ENCODE data around the gene ASCL3. TPM values are rescaled to one million over a fixed set of nuclear protein-coding genes. Genes with fewer than 3 reads are reported as not detected.
A peak's percentile ranks its signal among the peaks of the same experiment; 100 is the strongest.

ASCL3 gene
- total RNA-seq, 1 experiment from 2014 or later: not detected

- intact Hi-C loops (cut with micrococcal nuclease; ENCODE audit: unreplicated experiment): no loop called here
- BruUV-seq (replicated peaks): no TSS peak
- Mint-ChIP-seq H3K4me3 (ENCODE audit: low read depth, unreplicated experiment) (no peak overlapping the region), H3K36me3 (ENCODE audit: insufficient read depth, unreplicated experiment) (no peaks in the 10 kb centered on the region), H3K27ac (ENCODE audit: unreplicated experiment) (no peak overlapping the region), H3K9me3 (ENCODE audit: low read depth, unreplicated experiment) (no peaks in the 10 kb centered on the region), H3K4me1 (ENCODE audit: low read depth, unreplicated experiment) (no peaks in the 10 kb centered on the region), H3K27me3 (ENCODE audit: unreplicated experiment) (no peaks in the 10 kb centered on the region)
- DNase-seq: no peak
- CTCF ChIA-PET: no interaction called here
- TF ChIP-seq, protein P1, sequence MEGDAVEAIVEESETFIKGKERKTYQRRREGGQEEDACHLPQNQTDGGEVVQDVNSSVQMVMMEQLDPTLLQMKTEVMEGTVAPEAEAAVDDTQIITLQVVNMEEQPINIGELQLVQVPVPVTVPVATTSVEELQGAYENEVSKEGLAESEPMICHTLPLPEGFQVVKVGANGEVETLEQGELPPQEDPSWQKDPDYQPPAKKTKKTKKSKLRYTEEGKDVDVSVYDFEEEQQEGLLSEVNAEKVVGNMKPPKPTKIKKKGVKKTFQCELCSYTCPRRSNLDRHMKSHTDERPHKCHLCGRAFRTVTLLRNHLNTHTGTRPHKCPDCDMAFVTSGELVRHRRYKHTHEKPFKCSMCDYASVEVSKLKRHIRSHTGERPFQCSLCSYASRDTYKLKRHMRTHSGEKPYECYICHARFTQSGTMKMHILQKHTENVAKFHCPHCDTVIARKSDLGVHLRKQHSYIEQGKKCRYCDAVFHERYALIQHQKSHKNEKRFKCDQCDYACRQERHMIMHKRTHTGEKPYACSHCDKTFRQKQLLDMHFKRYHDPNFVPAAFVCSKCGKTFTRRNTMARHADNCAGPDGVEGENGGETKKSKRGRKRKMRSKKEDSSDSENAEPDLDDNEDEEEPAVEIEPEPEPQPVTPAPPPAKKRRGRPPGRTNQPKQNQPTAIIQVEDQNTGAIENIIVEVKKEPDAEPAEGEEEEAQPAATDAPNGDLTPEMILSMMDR (IDR thresholded peaks at IDR 0.05; ENCODE audit: unreplicated experiment): no peak
Observed at GRCh38 chr11:8971924-8972316, 29.1 kb upstream of the ASCL3 start.

DNA sequence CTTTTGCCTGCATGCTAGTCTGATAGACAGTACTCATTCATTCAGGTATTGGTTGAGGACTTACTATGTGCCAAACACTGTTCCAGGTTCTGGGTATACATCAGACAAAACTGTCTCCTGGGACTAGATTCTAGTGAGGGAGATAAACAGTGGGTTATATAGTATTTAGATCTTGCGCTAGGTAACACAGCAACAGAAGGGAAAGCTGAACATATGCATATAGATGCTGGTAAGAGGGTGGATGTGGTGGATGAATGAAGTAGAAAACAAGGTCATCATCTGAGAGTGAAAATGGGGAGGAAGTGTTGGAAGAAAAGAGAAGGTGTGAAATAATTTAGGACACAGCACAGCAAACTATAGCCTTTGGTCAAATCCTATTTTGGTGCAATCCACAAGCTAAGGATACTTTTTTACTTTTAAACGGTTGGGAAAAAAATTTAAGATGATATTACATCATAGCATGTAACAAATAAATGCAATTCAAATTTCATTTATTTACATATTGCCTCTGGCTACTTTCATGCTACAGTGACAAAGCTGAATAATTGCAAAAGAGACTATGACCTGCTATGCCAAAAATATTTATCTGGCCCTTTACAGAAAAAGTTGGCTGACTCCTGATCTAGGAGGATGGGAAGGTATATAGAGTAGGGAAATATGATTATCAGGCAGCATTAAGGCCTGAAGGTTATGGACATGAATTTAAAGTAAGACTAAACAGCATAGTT lies 28.5 kb upstream of the ASCL3 start:
- TF ChIP-seq, protein P1 (IDR thresholded peaks at IDR 0.05; ENCODE audit: unreplicated experiment): no peak
- H3K9me3 Mint-ChIP-seq (ENCODE audit: low read depth, unreplicated experiment): no peaks in the 10 kb centered on the region
- intact Hi-C loops (cut with micrococcal nuclease; ENCODE audit: unreplicated experiment): no loop called here
- H3K36me3 Mint-ChIP-seq (ENCODE audit: insufficient read depth, unreplicated experiment): no peaks in the 10 kb centered on the region
- no peaks in the 10 kb centered on the region for H3K4me1 Mint-ChIP-seq (ENCODE audit: low read depth, unreplicated experiment)
- no TSS peak for BruUV-seq (replicated peaks)
- no peak overlapping the region for H3K27ac Mint-ChIP-seq (ENCODE audit: unreplicated experiment)
- DNase-seq: no peak
- H3K4me3 Mint-ChIP-seq (ENCODE audit: low read depth, unreplicated experiment): no peak overlapping the region
- CTCF ChIA-PET: no interaction called here
- no peaks in the 10 kb centered on the region for H3K27me3 Mint-ChIP-seq (ENCODE audit: unreplicated experiment)

- H3K4me3 Mint-ChIP-seq (ENCODE audit: low read depth, unreplicated experiment): no peak overlapping the region
Observed at GRCh38 chr11:8967184-8967583, 24.4 kb upstream of the ASCL3 start.

DNA sequence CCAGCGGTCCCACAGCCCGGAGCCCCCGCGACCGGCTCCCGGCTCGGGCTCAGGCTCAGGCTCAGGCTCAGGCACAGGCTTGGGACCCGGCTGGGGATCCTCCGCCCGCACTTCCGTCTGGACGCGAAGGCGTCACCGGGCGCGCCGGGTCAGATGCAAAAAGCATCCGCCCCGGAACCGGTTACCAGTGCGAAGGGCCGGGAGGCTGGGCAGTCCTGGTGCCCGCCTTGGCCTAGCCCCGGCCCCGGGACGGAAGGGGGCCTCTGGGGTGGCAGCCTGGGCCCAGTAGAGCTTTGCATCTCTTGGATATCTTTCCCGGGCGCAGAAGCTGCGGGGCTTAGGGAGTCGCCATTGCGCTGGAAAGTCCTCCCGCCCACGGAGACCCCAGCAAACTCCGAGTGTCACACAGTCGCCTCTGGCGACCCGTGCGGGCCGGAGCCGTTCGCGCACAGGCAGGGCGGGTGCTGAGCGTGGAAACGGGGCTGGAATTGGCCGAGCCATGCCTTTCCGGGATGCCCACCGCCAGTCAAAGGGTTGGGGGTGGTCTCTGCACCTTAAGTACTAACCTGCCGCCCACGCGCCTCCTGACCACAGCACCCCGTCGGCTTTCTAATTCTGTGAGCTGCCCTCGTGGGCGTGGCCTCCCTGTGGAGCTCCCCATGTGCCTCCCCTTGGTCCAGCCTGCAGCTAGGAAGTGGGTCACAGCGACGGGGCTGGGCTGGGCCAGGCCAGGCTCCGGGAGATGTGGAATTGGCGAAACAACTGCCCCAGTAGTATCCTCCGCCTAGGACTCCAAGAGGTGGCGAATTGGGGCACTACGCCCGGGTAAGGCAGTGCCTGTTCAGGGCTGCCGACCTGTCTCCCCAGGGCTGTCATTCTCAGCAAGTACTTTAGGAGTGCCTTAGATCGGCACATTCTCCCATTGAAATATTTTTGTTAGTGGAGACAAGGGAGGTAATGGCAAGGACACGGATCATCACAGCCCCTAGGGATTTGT lies 21.8 kb upstream of the ASCL3 start, which contains the start of gene TMEM9B:
TMEM9B (minus strand) TSS at position 119 of the 997 bp plus-strand sequence. CDS start 129 bp downstream, outside the sequence.
- Mint-ChIP-seq H3K36me3 (ENCODE audit: insufficient read depth, unreplicated experiment) (peaks cover 21% of the 10 kb centered on the region), H3K4me1 (ENCODE audit: low read depth, unreplicated experiment) (peaks cover 22% of the 10 kb centered on the region), H3K4me3 (ENCODE audit: low read depth, unreplicated experiment) (peak within 1 kb of the TSS; percentile 83), H3K27me3 (ENCODE audit: unreplicated experiment) (no peaks in the 10 kb centered on the region), H3K27ac (ENCODE audit: unreplicated experiment) (peak within 1 kb of the TSS; percentile 87), H3K9me3 (ENCODE audit: low read depth, unreplicated experiment) (no peaks in the 10 kb centered on the region)
- intact Hi-C loops (cut with micrococcal nuclease; ENCODE audit: unreplicated experiment): loop anchor here (1.0 kb wide), 1 partner anchor 282 kb away; the partner anchor contains the start of genes RPL27A and TRIM66
- CTCF ChIA-PET: interaction anchor here (0.6 to 1.8 kb wide), 3 partner anchors 17 to 173 kb away, joined by 3 to 11 read pairs (median 3); no protein-coding TSS in a partner anchor
- TF ChIP-seq, protein P1 (IDR thresholded peaks at IDR 0.05; ENCODE audit: unreplicated experiment): no peak
- TSS peak; percentile 59 for BruUV-seq (replicated peaks)
- peak; percentile 92 for DNase-seq

More at GRCh38 chr11:8967184-8967583, 24.4 kb upstream of the ASCL3 start:
- intact Hi-C loops (cut with micrococcal nuclease; ENCODE audit: unreplicated experiment): no loop called here
- Mint-ChIP-seq H3K27me3 (ENCODE audit: unreplicated experiment) (no peaks in the 10 kb centered on the region), H3K27ac (ENCODE audit: unreplicated experiment) (no peak overlapping the region), H3K4me1 (ENCODE audit: low read depth, unreplicated experiment) (peaks cover 15% of the 10 kb centered on the region), H3K9me3 (ENCODE audit: low read depth, unreplicated experiment) (no peaks in the 10 kb centered on the region), H3K36me3 (ENCODE audit: insufficient read depth, unreplicated experiment) (peaks cover 21% of the 10 kb centered on the region)
- TF ChIP-seq, protein P1 (IDR thresholded peaks at IDR 0.05; ENCODE audit: unreplicated experiment): no peak
- DNase-seq: no peak
- CTCF ChIA-PET: no interaction called here
- BruUV-seq (replicated peaks): no TSS peak
